Articular chondrocyte of knee joint (primary cell): ENCODE results near the gene FTCD. TPM values are rescaled to one million over a fixed set of nuclear protein-coding genes. Genes with fewer than 3 reads are reported as not detected.

Source experiments
- total RNA-seq: library from RNA; depleted of rRNA; stranded (reverse); fragments of >200 nt; gene quantifications from 2 replicates; pipeline ENCODE4 v1.2.3, GENCODE V29; 2012

FTCD gene
- total RNA-seq = 0.11 TPM in 1 of 2 replicates, not detected in the other

GRCh38 chr21:46155514-46156377 lies at the start of gene FTCD:
Gene FTCD, minus strand, starts transcription at chr21:46155579. Its CDS starts 56 bp downstream, at chr21:46155523.

GRCh38 chr21:46183910-46184624 lies 28.7 kb upstream of the FTCD start, which contains the start of gene SPATC1L:
Gene SPATC1L, minus strand, starts transcription at chr21:46184459. Its CDS starts 1,643 bp downstream, at chr21:46182816.

GRCh38 chr21:46097336-46098293 lies 57.8 kb downstream of the FTCD start, which contains the start of gene COL6A2:
Gene COL6A2, plus strand, starts transcription at chr21:46098112.

Other genes with a start within 250 kb of the FTCD start
- gene COL6A1, start 173.8 kb downstream of the FTCD start, total RNA-seq = 1,285 and 1,468 TPM in 2 replicates
- gene COL6A2, start 57.5 kb downstream of the FTCD start, total RNA-seq = 1,072 and 1,206 TPM in 2 replicates
- 2.4 and 4.7 TPM in 2 replicates for gene SPATC1L, start 28.9 kb upstream of the FTCD start, total RNA-seq
- 53.6 and 59.7 TPM in 2 replicates for gene LSS, start 73.2 kb upstream of the FTCD start, total RNA-seq
- 71.5 and 72.8 TPM in 2 replicates for gene MCM3AP, start 130.0 kb upstream of the FTCD start, total RNA-seq
- 14.8 and 18.8 TPM in 2 replicates for gene YBEY, start 130.8 kb upstream of the FTCD start, total RNA-seq
- 2.9 and 3.8 TPM in 2 replicates for gene C21orf58, start 168.3 kb upstream of the FTCD start, total RNA-seq
- 22.7 and 29.5 TPM in 2 replicates for gene PCNT, start 168.6 kb upstream of the FTCD start, total RNA-seq